HG02981 (cell line): ENCODE results near the gene SUCNR1.
"Not testable (repeated sequence)": the region's sequence is repeated elsewhere in the genome, so short reads cannot be mapped to it uniquely, and the experiment has no call there.

ENCODE experiments used
- ATAC-seq: cut with Tn5 transposase; IDR thresholded peaks from one replicate; pipeline ENCODE4 v1.9.1; 2021; ENCODE audit warnings: mild to moderate bottlenecking, moderate library complexity; ENCODE audit not compliant: unreplicated experiment

SUCNR1 gene

GRCh38 chr3:151871639-151872468 is 1.6 kb upstream of the SUCNR1 start:
- ATAC-seq: peak; percentile 69

- ATAC-seq: not testable (repeated sequence)
Measured at GRCh38 chr3:151874079-151874478, 636 bp downstream of the SUCNR1 start.

DNA sequence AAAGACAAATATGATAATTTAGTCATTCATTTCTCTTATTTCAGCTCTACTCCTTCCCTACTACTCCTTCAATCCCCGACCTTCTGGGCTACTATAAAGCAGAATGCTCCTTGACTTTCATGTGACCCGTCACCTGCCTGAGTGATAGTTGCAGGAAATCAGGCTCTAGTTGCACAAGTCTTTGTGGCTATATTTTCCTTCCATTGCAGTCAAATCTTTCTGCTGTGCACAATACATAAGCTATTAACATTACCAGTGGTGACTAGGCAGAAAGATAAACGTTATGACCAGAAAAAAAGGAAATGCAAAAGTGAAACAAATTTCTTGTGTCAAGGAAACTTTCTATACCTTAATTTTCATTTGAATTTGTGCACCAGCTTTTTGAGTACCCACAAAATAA is 2.3 kb downstream of the SUCNR1 start:
- peak; percentile 88 for ATAC-seq

DNA sequence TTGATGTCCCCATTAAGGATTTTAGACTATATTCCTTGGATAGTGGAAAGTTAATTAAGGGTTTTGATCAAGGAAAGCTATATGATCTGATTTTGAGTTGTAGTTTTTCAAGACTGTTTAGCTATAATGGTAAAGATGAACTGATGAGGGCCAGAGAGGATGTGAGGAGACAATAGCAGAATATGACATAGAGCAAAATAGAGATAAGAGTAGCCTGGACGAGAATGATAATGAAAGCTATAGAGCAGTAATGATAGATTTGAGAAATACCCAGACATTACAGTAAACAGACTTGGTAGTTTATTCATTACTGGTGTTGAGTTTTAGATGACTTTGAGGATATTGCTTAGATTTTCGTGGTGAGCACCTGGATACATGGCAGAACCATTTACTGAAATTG is 3.8 kb downstream of the SUCNR1 start:
- no peak for ATAC-seq

DNA sequence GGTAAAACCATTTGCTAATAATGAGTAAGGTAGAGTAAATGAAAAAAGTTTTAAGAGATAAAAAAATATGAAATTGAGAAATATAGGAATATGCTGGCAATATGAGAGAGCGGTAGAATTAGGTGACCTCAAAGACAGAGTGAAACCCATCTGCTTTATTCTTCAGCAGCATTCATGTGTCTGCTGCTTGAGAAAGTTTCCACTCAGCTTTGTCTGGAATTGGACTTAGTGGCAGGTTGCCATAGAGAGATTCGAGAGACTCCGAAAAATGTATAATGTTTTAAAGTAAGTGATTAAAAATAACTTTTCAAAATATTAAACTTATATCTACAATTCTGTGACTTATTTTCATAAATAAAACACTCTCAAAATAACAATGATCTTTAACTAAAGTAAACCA is 5.0 kb downstream of the SUCNR1 start:
- ATAC-seq: no peak

GRCh38 chr3:151879037-151879436 is 5.6 kb downstream of the SUCNR1 start:
- no peak for ATAC-seq

GRCh38 chr3:151879679-151880415 is 6.4 kb downstream of the SUCNR1 start:
- ATAC-seq: no peak

DNA sequence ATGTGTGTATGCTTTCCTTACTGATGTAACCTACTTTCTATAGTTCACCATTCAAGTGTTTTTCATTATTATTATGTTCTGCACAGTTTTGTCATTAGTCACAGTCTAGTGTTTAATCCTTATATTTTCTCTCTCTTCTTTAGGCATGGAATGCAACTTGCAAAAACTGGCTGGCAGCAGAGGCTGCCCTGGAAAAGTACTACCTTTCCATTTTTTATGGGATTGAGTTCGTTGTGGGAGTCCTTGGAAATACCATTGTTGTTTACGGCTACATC is 6.9 kb downstream of the SUCNR1 start:
- no peak for ATAC-seq

- ATAC-seq: no peak
Measured at GRCh38 chr3:151881137-151881536, 7.7 kb downstream of the SUCNR1 start.

DNA sequence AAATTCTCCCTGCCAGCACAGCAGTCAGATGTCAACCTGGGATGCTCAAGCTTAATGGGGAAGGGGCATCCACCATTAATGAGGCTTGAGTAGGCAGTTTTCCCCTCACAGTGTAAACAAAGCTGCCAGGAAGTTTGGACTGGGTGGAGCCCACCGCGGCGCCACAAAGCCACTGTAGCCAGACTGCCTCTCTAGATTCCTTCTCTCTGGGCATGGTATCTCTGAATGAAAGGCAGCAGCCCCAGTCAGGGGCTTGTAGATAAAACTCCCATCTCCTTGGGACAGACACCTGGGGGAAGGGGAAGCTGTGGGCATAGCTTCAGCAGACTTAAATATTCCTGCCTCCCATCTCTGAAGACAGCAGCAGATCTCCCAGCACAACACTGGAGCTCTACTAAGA is 12.0 kb downstream of the SUCNR1 start:
- ATAC-seq: not testable (repeated sequence)

- not testable (repeated sequence) for ATAC-seq
Measured at GRCh38 chr3:151887450-151888211, 14.2 kb downstream of the SUCNR1 start.

DNA sequence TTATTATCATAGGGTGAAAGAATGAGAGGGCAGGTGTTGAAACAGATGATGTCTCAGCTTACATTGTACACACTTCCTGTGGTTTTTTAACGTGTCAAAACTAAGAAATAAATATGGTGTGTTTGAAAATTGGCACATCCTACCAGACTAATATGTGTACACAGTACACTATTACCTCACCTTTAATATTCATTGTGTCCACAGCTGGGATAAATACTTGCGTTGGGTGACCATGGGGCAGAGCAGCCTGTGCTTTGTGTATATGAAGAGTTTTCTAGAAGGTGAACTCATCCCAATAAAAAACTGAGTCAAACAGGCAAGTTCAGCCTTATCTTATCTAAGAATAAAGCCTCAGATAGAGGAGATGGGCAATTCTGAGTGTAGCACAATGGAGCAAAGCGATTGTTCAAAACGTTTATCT is 17.3 kb downstream of the SUCNR1 start:
- peak; percentile 65 for ATAC-seq

- ATAC-seq: no peak
Measured at GRCh38 chr3:151891721-151892120, 18.3 kb downstream of the SUCNR1 start.

DNA sequence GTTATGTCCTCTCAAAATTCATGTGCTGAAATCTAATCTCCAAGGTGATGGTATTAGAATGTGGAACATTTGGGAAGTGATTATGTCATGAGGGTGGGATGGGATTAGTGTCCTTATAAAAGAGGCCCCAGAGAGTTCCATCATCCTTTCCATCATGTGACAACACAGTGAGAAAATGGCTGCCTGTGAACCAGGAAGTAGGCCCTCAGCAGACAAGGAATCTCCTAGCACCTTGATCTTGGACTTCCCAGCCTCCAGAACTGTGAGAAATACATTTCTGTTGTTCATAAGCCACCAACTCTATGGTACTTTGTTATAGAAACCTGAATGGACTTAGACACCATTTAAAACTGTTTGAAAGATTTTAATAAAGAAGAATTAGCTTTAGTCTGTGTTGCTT is 20.8 kb downstream of the SUCNR1 start:
- ATAC-seq: no peak

- ATAC-seq: no peak
Measured at GRCh38 chr3:151895478-151896241, 22.2 kb downstream of the SUCNR1 start.

- ATAC-seq: no peak
Measured at GRCh38 chr3:151896246-151897012, 23.0 kb downstream of the SUCNR1 start.

GRCh38 chr3:151898121-151898520 is 24.7 kb downstream of the SUCNR1 start:
- not testable (repeated sequence) for ATAC-seq

DNA sequence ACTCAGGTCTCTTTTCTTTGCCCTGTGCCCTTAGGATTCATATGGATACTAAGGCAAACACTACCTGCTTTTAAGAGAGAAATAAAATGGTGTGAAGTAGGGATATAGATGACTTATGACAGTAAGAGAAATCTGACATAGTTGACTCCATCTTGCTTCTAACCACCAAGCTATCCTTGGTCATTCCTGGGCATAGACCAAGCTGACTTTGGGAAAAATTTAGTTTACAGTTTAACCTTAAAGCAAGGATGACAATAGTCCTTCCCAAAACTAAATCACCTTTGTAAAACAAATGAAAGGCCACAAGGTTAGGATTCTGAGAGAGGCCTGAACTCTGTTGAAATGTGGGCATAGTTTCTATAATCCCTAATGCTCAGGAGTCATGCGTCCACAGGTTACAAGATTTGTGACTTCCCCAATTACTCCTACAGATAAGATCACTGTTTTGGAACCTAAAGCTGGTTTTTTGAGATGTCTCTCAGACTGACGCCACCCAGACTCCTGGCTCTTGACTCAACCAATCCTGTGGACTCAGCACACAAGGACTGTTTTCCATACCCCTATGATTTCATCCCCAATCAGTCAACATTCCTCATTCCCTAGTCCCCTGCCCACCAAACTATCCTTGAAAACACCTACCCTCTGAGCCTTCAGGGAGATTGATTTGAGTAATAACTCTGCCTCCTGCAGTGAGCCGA is 25.3 kb downstream of the SUCNR1 start:
- ATAC-seq: not testable (repeated sequence)

GRCh38 chr3:151899996-151900395 is 26.6 kb downstream of the SUCNR1 start:
- ATAC-seq: no peak

GRCh38 chr3:151900460-151900859 is 27.0 kb downstream of the SUCNR1 start:
- ATAC-seq: no peak
